ENCODE measurements around the gene RHOF. TPM values are rescaled to one million over a fixed set of nuclear protein-coding genes. Genes with fewer than 3 reads are reported as not detected.
A peak's percentile ranks its signal among the peaks of the same experiment; 100 is the strongest.

The RHOF gene
- total and polyA plus RNA-seq, 2 of the 13 experiments (the other 11 are each of a cell fraction or from before 2014, with no cell fraction given), result 14.6 to 32.2 TPM

GRCh38 chr12:121823727-121824115, 30.2 kb upstream of the RHOF start:
- no peaks in the 10 kb centered on the region for H3K27me3 ChIP-seq (ENCODE audit: control insufficient read depth in 1 of 2, insufficient read depth in 2 of 2, low read length in 2 of 2)

More at GRCh38 chr12:121823727-121824115, 30.2 kb upstream of the RHOF start:
- ChIA-PET CTCF (ENCODE audit: low intra/inter-chr PET ratio, low total read pairs) (interaction anchor here (1.2 kb wide), 1 partner anchor 65 kb away, joined by 6 read pairs; the partner anchor contains the start of gene PSMD9), POLR2A (no interaction called here)
- TF ChIP-seq CREB3 (CRISPR knock-in tag; IDR thresholded peaks at IDR 0.05) (no peak), AGO2 (optimal IDR thresholded peaks at IDR 0.05; ENCODE audit: low read depth, low read length) (peak; percentile 42), RELA (CRISPR knock-in tag; IDR thresholded peaks at IDR 0.05) (no peak), SKIL (CRISPR knock-in tag; IDR thresholded peaks at IDR 0.05; ENCODE audit: borderline replicate concordance) (no peak), RBM22 (optimal IDR thresholded peaks at IDR 0.05; ENCODE audit: low read length) (peak; percentile 9)
- ATAC-seq (no peak), DNase-seq (ENCODE audit: low spot score) (no peak), FAIRE-seq (no peak)
- intact Hi-C loops (cut with micrococcal nuclease; ENCODE audit: unreplicated experiment), result no loop called here
- no peaks in the 10 kb centered on the region for H3K9me3 ChIP-seq (ENCODE audit: low read length)
- in situ Hi-C loops (cut with HindIII; ENCODE audit: extremely low pct_ligation_motif_present, low pct_unique_long_range_greater_than_20kb), result no loop called here
- H3K4me3 ChIP-seq (replicated peaks in 1 of 3; ENCODE audit: insufficient read depth in 1 of 3, low read depth in 2 of 3, low read length in 3 of 3), result no peak overlapping the region
- H3K4me2 ChIP-seq (ENCODE audit: low read depth, low read length), result no peak overlapping the region
- H3K36me3 ChIP-seq (replicated peaks in 1 of 2; ENCODE audit: control insufficient read depth in 1 of 2, insufficient read depth in 2 of 2, low read length in 2 of 2), result peaks cover 26 to 47% of the 10 kb centered on the region in 2 experiments
- no TSS peak for BruUV-seq (replicated peaks)
- no CpG with 5 or more reads among the region's 12 CpGs for WGBS (ENCODE audit: low lambda C conversion rate)
- no peaks in the 10 kb centered on the region for H4K20me1 ChIP-seq (ENCODE audit: insufficient read depth, low read length)
- no peaks in the 10 kb centered on the region for H3K79me2 ChIP-seq (ENCODE audit: insufficient read depth, low read length)
- H3K4me1 ChIP-seq (ENCODE audit: insufficient read depth, low read length), result no peaks in the 10 kb centered on the region
- no peak overlapping the region for H3K9ac ChIP-seq (ENCODE audit: insufficient read depth, low read depth, low read length)
- no peak overlapping the region for H2AFZ ChIP-seq (ENCODE audit: low read length)
- no peak overlapping the region for H3K27ac ChIP-seq (ENCODE audit: extremely low read length, insufficient read depth, low read length)

All from HepG2 (cell line).